ENCODE measurements around the gene MBP. TPM values are rescaled to one million over a fixed set of nuclear protein-coding genes. Genes with fewer than 3 reads are reported as not detected.

MBP gene
- total and polyA plus RNA-seq, 2 experiments from 2014 or later = 18.4 to 22.9 TPM

GRCh38 chr18:76983613-76984051 lies 149.0 kb downstream of the MBP start:
- H3K27ac ChIP-seq (ENCODE audit: low read depth) = no peak overlapping the region
- no peak overlapping the region for H3K4me2 ChIP-seq
- peaks cover 22% of the 10 kb centered on the region for H3K4me1 ChIP-seq (ENCODE audit: insufficient read depth)
- Mint-ChIP-seq H3K36me3 (ENCODE audit: low read depth) (no peaks in the 10 kb centered on the region), H3K9me3 (no peaks in the 10 kb centered on the region), H3K27ac (peak overlapping the region; percentile 28; the same call in 1 of the 2 replicates), H3K4me1 (peaks cover 40% of the 10 kb centered on the region), H3K4me3 (no peak overlapping the region), H3K27me3 (ENCODE audit: insufficient read depth, low read depth, poor library complexity) (peaks cover 9% of the 10 kb centered on the region)
- H3K4me3 ChIP-seq = no peak overlapping the region
- no peaks in the 10 kb centered on the region for H4K20me1 ChIP-seq (replicated peaks; ENCODE audit: insufficient read depth)
- no peaks in the 10 kb centered on the region for H3F3A ChIP-seq (replicated peaks; ENCODE audit: low read depth)
- H3K9me2 ChIP-seq (ENCODE audit: insufficient read depth) = no peaks in the 10 kb centered on the region
- no peaks in the 10 kb centered on the region for H3K79me2 ChIP-seq (replicated peaks; ENCODE audit: insufficient read depth)
- TF ChIP-seq STAT1 (IDR thresholded peaks at IDR 0.05; ENCODE audit: unreplicated experiment) = no peak
- TF ChIP-seq CTCF (conservative IDR thresholded peaks at IDR 0.05; ENCODE audit: low read depth in 2 of 2) = peak in 1 of 2 experiments; percentile 4; a peak in 1 of 4 replicates
- TF ChIP-seq ETS1 (IDR thresholded peaks at IDR 0.05) = no peak
- no peak for TF ChIP-seq NANOG (IDR thresholded peaks at IDR 0.05; ENCODE audit: borderline replicate concordance)
- no peaks in the 10 kb centered on the region for H3K27me3 ChIP-seq (ENCODE audit: insufficient read depth)
- 0 out of 2 replicates have a peak overlapping the region, but pooled peaks have one; percentile 12 for H2AFZ ChIP-seq
- DNase-seq (ENCODE audit: low spot score) = no peak
- H3K36me3 ChIP-seq (ENCODE audit: insufficient read depth) = no peaks in the 10 kb centered on the region
- ATAC-seq = peak; percentile 9

- Histone ChIP-seq H3F3A (replicated peaks; ENCODE audit: low read depth) (no peaks in the 10 kb centered on the region), H3K36me3 (ENCODE audit: insufficient read depth) (no peaks in the 10 kb centered on the region), H3K79me2 (replicated peaks; ENCODE audit: insufficient read depth) (no peaks in the 10 kb centered on the region), H3K27me3 (ENCODE audit: insufficient read depth) (no peaks in the 10 kb centered on the region), H3K4me2 (0 out of 2 replicates have a peak overlapping the region, but pooled peaks have one; percentile 48), H2AFZ (no peak overlapping the region), H3K9me2 (ENCODE audit: insufficient read depth) (no peaks in the 10 kb centered on the region), H3K27ac (ENCODE audit: low read depth) (no peak overlapping the region), H3K4me3 (peak overlapping the region; percentile 25; the same call in 1 of the 2 replicates), H3K4me1 (ENCODE audit: insufficient read depth) (peaks cover 22% of the 10 kb centered on the region), H4K20me1 (replicated peaks; ENCODE audit: insufficient read depth) (no peaks in the 10 kb centered on the region)
- no peaks in the 10 kb centered on the region for H3K9me3 Mint-ChIP-seq
- peaks cover 36% of the 10 kb centered on the region for H3K4me1 Mint-ChIP-seq
- no peaks in the 10 kb centered on the region for H3K36me3 Mint-ChIP-seq (ENCODE audit: low read depth)
- H3K27ac Mint-ChIP-seq = 0 out of 2 replicates have a peak overlapping the region, but pooled peaks have one; percentile 28
- DNase-seq (ENCODE audit: low spot score) (peak; percentile 94), ATAC-seq (peak; percentile 87)
- H3K4me3 Mint-ChIP-seq = no peak overlapping the region
- TF ChIP-seq CREB1 (CRISPR knock-in tag; IDR thresholded peaks at IDR 0.05; ENCODE audit: low read depth) = peak; percentile 56
- no peak for TF ChIP-seq ZNF462 (CRISPR knock-in tag; IDR thresholded peaks at IDR 0.05)
- TF ChIP-seq ZNF114 (CRISPR knock-in tag; IDR thresholded peaks at IDR 0.05) = no peak
- peak; percentile 87 to 89 for TF ChIP-seq CTCF (conservative IDR thresholded peaks at IDR 0.05; ENCODE audit: low read depth in 2 of 2)
- no peak for TF ChIP-seq EZH2phosphoT487 (IDR thresholded peaks at IDR 0.05; ENCODE audit: unreplicated experiment)
- peaks cover 9% of the 10 kb centered on the region for H3K27me3 Mint-ChIP-seq (ENCODE audit: insufficient read depth, low read depth, poor library complexity)
Measured at GRCh38 chr18:76982841-76983583, 149.6 kb downstream of the MBP start.

Data from GM23338 (cell line).